ENCODE measurements around the gene SGMS1.

SGMS1 gene

GRCh38 chr10:50318129-50318528 lies 305.6 kb downstream of the SGMS1 start:
- DNase-seq, result no peak

- DNase-seq, result no peak
Observed at GRCh38 chr10:50316695-50317648, 306.8 kb downstream of the SGMS1 start.

GRCh38 chr10:50316174-50316573 lies 307.6 kb downstream of the SGMS1 start:
- DNase-seq, result no peak

GRCh38 chr10:50315424-50315823 lies 308.3 kb downstream of the SGMS1 start:
- no peak for DNase-seq

DNA sequence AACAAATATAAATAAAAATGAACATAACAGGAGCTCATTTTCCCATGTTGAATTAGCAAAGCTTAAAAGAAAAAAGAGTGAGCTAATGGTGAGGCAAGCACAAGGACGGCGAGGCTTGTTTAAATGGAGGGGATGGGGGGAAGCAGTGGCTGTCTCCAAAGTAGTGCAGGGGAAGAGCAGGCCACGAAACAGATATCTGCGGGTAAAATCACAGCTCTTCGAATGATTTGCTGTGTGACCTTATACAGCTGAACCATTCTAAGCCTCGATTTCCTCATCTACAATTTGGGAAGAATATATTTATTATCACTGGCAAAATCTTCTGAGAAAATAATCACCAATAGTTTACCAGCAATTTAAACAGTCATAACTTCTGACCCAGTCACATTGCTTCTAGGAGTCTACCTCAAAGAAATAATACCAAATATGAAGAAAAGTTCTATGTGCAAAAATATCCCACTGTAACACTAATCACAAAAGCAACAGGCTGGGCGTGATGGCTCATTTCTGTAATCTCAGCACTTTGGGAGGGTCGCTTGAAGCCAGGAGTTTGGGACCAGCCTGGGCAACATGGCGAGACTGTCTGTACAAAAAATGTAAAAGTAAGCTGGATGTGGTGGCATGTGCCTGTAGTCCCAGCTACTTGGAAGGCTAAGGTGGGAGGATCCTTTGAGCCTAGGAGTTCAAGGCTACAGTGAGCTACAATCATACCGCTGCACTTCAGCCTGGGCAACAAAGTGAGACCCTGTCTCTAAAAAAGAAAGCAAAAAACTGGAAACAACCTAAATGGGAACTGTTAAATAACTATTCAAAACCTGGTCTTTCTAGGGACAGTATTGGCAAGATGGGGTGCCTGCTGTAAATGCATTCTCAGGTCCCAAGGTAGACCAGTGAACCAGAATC lies 309.3 kb downstream of the SGMS1 start:
- DNase-seq, result no peak

DNA sequence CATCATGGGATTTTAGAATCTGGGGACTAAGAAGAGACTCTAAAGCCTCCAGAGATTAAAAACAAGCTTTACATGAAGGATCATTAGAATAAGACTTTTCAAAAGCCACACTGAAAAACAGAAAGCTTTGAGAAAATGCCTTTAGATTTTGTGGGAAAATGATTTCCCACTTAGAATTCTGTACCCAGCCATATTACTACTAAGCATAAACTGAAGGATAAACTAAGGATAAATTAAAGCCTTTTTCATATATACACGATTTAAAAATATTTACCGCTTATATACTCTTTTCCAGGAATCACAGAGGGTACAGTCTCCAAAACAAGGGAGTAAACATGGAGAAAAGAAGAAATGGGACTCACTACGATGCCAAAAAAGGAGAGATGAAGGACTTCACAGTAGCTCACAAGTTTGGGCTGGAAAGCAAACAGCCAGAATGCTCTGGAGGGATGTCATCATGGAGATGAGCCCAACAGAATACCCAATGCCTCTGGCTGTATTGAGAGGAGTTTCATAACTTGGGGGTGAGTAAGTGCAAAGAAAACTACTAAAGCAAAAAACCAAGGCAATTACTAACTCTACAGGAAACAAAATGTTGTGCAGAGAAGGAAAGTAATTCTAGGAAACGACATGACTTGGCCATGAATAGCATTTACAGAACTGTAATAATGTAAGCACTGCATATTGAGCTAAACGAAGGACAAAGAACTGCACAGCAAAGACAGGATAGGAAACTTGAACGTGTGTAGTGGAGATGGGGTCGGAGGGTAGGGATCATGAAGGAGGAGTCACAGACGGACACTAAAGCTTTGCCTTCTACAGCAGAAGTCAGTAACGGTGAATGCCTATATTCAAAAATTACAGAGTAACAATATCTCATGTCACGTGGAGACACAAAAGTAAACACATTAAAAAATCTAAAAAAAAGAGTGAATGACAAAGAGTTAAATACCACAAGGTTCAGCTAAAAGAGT lies 311.0 kb downstream of the SGMS1 start:
- DNase-seq, result no peak

GRCh38 chr10:50310560-50311174 lies 313.1 kb downstream of the SGMS1 start:
- no peak for DNase-seq

- DNase-seq, result no peak
Observed at GRCh38 chr10:50309342-50309741, 314.4 kb downstream of the SGMS1 start.

DNA sequence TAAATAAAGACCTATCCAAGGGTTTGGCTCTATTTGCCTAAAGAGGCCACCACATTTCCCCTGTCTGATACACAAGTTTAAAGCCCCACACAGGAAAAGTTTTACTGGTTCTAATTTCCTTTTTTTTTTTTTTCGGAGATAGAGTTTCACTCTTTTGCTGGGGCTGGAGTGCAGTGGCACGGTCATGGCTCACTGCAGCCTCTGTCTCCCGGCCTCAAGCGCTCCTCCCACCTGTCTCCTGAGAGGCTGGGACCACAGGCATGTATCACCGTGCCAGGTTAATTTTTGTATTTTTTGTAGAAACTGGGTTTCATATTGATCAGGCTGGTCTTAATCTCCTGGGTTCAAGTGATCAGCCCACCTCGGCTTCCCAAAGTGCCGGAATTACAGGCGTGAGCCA lies 319.1 kb downstream of the SGMS1 start:
- no peak for DNase-seq

DNA sequence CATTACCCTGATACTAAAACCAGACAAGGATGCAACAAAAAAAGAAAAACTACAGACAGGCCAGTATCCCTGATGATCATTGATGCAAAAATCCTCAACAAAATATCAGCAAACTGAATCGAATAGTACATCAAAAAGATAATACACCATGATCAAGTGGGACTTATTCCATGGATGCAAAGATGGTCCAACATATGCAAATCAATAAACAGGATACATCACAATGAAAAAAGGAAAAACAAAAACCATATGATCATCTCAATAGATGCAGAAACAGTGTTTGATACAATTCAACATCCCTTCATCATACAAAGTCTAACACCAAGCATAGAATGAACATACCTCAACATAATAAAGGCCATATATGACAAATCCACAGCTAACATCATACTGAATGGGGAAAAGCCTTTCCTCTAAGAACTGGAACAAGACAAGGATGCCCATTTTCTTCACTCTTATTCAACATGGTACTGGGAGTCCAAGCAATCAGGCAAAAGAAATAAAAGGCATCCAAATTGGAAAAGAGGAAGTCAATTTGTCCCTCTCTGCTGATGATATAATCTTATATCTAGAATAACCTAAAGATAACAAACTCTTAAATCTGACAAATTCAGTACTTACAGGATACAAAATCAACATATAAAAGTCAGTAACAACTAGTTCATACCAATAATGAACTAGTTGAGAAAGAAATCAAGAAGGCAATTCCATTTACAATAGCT lies 323.6 kb downstream of the SGMS1 start:
- DNase-seq, result no peak

DNA sequence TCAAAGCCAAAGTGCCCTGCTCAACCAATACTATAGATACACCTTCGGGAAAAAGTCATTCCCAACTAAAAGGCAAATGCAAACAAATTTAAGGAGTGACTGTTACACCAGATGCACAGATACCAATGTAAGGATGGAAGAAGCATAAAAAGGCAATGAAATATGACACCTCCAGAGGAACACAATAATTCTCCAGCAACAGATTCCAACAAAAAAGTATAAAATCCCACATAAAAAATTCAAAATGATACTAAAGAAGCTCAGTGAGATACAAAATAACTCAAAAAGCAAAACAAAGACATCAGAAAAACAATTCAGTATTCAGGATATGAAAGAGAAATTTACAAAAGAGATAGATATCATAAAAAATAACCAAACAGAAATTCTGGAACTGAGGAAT lies 328.4 kb downstream of the SGMS1 start:
- no peak for DNase-seq

- DNase-seq, result no peak
Observed at GRCh38 chr10:50294582-50294981, 329.2 kb downstream of the SGMS1 start.

DNA sequence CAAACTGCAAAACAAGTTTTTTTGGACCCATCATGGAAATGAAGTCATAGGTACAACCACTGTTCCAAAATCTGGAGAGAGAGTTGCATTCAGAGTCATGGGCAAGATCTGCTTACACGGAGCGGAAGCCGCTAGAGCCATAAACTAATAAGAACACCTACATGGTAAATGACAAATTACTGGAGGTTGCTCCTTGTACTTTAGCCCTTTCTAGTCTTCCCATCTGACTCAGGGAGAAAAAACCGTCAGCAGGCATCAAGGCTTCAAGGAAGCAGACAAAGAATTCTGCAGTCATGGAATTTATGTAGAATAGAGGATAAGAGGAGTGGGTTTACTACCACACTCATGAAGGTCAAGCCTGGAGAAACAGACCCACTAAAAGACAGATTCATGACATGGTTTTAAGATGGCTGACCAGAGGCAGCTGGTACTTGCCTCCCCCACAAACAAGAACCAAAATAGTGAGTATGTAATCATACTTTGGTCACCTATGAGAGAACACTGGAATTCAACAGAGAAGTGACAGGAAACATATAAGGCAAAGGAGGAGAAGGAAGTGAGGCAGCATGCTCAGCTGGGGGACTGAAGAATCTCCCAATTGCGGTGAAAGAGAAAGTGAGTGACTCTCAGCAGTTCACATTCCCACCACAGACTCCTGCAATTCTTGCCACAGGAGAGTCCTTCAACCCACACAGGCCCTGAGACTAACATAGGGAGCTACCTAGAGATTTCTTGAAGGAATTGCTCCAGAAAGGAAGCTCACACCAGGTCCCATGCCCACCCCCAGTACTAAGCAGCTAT lies 330.0 kb downstream of the SGMS1 start:
- no peak for DNase-seq

GRCh38 chr10:50291261-50291850 lies 332.4 kb downstream of the SGMS1 start:
- DNase-seq, result no peak

GRCh38 chr10:50289196-50289595 lies 334.6 kb downstream of the SGMS1 start:
- no peak for DNase-seq

GRCh38 chr10:50286996-50287803 lies 336.6 kb downstream of the SGMS1 start:
- DNase-seq, result no peak

GRCh38 chr10:50286517-50286916 lies 337.2 kb downstream of the SGMS1 start:
- no peak for DNase-seq

DNA sequence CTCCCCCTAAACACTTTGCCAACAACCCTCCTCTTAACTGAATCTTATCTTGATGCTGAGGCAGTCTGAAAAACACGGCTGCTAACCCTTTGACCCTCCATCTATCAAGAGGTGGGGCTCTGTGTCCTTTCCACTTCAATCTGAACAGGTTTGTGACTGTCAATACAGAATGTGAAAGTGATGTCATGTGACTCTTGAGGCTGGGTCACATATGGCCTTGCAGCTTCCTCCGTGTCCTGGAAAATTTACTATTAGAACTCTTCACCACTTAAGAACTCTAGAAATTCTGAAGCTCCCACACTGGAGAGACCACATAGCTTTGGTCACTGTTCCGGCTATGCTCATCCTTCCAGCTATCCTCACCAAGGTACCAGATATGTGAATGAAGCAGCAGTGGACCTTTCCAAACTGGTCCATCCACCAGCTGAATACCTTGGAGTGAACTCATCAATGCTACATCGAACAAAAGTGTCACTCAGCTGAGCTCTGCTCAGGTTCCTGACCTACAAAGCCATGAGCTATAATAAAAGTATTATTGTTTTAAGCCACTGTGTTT lies 341.7 kb downstream of the SGMS1 start:
- DNase-seq, result no peak
